A204.1 (cell line): ENCODE data around the gene MATCAP1.

Experiments
- FAIRE-seq: peaks from 2 replicates; lab custom pipeline; 2012; peaks lifted over from hg19 to GRCh38; lab: Jason Lieb, UNC

Gene MATCAP1

DNA sequence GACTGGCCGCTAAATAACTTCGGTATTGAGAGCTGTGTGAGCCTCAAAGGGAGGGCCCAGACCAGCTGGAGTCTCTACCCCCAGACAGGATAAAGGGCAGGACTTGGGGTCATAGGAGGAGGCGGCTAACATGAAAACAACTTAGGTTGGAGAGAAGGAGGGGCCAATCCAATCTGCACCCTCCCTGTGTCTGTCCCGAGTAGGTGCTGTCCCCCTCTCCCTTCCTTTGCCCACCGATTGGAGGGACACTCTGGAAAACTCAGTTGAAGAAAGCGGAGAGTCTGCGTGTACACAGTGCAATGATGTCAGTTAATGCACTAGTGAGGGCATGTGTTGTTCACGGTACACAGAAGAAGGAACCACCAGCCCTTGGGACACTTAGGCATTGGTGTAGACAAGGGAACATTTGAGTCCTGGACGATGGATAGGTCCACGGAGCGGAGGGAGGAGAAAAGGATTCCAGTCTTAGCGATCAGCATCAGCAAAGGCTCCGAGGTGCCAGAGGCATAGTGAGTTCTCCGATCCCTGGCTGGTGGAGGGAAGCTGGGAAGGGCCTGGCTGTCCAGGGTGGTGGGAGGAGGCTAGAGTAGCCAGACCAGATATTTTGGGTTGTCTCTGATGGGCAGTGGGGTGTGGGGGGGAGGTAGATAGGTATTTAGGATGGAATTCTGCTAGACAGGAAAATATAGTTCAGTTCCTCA lies 12.7 kb downstream of the MATCAP1 start:
- no peak for FAIRE-seq

DNA sequence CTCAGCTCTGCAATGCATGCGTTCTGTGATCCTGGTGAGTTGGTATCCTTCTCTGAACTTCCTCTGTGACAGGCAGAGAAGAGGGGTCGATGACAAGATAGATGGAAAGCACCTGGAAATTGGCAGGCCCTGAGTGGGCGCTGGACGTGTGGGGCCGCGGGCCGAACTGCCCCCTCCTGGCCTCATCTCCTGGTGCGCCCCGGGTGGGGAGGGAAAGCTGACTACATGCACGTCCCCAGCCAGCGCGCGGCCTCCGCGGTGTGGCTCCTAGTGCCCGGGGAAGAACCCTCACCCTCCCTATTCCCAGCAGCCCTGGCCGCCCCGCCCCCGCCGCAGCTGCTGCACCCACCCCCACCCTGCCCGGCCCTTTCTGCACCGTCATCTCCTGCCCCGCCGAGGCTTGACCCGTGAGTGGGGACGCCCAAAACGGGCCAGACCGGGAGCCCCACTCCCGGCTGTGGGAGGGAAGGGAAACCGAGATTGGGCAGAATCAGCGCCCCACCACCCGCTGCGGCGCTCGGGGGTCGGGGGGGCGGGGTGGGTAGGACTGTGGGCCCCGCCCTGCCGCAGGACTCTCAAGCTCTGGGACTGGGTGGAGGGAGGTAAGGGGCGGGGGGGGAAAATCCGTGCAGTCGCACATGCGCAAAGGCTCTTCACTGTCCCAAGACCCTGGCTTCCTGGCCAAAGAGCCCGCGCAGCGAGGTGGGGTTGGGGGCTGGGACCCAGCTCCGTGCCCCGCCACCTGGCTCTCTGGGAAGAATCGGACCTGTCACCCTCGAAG lies 13.4 kb downstream of the MATCAP1 start, which contains the start of gene NOL3:
Gene NOL3 (plus strand): TSS at position 371 of the 781 bp plus-strand sequence.
- FAIRE-seq, result no peak

DNA sequence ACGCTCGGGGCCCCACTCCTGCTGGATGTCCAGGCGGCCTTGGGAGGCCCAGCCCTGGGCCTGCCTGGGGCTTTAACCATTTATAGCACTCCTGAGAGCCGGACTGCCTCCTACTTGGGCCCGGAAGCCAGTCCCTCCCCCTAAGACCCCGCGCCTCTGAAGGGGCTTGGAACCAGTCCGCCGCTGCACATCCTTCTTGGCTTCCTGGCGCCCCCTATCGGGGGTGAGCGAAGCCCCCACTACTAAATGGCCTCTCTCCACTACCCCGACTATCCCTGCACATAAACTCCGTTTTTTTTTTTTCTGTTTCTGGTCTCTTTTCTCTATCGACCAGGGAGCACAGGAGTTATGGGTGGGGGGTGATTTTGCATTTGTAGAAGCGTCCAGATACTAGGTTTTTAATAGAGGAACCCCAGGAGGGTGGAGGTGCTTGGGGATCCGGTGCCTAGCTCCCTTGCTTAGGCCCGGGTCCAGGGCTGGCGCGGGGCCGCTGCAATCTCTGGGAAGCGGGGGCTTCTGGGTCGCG lies 14.1 kb downstream of the MATCAP1 start:
- no peak for FAIRE-seq

DNA sequence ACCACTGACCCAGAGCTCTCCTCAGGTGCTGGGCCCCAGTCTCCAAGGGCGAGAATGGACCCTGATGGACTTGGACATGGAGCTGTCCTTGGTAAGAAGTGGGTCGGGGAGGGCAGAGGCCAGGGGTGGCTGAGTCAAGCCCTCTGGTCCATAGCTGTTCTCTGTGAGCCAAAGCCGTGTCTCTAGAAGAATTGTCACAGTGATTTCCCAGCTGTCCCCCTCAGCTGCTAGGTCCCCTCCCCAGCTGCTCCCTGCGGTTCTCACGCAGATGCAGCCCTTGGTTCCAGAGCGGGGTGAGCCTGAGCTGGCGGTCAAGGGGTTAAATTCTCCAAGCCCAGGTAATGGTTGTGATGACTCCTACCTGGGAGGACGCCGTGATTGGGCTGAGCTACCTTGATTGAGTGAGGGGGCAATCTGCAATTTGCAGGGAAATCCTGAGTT lies 14.7 kb downstream of the MATCAP1 start:
- no peak for FAIRE-seq

DNA sequence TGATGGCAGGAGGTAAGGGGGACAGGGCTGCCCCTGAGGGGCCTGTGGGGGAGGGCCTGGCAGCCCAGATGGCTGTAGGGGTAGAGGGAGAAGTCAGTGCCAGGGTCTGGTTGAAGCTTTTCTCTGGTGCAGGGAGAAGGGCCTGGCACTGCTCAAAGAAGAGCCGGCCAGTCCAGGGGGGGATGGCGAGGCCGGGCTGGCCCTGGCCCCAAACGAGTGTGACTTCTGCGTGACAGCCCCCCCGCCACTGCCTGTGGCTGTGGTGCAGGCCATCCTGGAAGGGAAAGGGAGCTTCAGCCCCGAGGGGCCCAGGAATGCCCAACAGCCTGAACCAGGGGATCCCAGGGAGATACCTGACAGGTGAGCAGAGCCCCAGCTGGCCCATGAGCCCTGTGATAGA lies 16.2 kb downstream of the MATCAP1 start:
- FAIRE-seq, result no peak

DNA sequence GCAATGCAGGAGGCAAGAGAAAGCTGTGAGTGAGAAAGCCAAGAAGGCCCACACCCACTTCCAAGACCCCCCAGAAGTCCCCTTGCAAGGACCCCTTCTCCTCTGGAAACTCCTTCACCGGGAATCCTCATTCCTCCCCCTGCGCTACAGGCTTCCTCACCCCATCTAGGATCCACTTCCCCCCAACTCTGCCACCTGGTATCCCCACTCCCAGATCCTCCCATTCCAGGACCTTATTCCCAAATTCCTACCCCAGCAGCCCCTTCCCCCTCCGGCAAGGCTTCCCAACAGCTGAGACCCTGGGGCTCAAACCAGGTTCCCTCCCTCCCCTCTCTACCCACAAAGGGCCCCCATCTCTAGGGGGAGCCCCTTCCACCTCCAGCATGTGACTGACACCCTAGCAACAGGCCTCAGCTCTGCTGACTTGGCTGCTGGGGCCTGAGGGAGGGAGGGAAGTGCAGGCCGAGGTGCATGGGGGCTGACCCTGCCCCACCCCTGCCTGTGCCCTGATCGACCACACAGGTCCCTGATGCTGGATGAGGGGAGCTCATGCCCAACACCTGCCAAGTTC lies 17.1 kb downstream of the MATCAP1 start:
- no peak for FAIRE-seq

DNA sequence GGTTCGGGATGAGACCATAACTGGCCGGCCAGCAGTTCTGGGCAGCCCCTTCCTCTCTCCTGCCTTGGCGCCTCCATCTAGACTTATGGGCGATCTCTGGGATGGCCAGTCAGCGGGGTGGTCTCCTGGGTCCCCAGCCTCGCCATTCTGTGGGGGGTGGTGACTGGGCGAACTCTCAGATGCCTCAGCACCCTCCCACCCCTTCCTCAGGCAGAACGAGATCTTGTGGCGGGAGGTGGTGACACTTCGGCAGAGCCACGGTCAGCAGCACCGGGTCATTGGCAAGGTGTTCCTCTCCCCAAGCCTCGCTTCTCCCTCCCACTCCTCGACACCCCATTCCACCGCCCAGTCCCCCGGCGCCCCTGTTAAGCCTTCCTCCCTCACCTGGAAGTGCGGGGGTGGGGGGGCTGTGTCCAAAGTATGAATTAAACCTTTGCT lies 17.6 kb downstream of the MATCAP1 start:
- FAIRE-seq, result no peak

DNA sequence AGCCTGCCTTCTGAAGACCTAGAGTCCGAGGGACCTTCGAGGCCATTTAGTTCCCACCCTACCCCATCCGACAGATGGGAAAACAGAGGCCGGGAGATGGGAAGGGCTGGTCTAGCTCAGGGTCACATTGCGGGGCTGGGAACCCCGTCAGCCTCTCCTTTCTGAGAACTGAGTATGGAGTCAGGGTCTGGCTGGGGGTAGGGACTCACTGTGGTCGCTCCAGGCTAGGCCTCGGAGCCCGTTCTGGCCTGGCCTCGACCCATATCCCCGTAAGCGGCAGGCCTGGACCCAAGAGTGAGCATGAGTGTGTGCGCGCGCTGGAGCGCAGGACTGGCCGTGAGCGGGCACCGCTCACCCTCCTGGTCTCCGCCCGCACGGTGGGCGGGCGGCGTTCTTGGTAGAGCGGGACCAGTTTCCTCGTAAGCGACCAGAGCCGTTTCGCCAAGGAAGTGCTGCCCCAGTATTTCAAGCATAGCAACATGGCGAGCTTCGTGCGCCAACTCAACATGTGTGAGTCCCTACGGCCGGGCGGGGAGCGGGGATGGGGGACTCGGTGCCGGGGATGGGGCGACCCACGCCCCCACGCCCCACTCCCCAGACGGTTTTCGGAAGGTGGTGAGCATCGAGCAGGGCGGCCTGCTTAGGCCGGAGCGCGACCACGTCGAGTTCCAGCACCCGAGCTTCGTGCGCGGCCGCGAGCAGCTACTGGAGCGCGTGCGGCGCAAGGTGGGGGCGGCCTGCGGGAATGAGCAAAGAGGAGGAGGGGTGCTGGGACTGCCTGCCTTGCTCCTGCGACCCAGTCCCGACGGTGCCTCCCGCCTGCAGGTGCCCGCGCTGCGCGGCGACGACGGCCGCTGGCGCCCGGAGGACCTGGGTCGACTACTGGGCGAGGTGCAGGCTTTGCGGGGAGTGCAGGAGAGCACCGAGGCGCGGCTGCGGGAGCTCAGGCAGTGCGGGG lies 18.4 kb downstream of the MATCAP1 start:
- no peak for FAIRE-seq

DNA sequence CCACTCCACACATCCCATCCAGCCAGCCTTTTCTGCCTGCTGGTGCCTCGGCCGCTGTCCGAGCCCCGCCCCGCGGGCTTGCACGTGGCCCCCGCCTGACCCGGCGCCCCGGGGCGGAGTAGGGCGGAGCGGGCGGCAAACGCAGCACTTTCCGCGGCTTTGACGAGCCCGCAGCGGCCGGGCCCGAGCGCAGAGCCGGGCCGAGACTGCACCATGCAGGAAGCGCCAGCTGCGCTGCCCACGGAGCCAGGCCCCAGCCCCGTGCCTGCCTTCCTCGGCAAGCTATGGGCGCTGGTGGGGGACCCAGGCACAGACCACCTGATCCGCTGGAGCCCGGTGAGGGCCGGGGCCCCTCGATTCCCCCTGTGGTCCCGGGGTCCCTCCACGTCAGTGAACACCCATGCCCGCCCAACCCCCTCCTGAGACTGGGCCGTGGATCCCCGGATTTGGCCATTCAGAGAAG lies 19.1 kb downstream of the MATCAP1 start, which contains the start of gene HSF4:
Gene HSF4 (plus strand): TSS at position 147 of the 463 bp plus-strand sequence. CDS start 67 bp downstream, at position 214.
- FAIRE-seq, result no peak

DNA sequence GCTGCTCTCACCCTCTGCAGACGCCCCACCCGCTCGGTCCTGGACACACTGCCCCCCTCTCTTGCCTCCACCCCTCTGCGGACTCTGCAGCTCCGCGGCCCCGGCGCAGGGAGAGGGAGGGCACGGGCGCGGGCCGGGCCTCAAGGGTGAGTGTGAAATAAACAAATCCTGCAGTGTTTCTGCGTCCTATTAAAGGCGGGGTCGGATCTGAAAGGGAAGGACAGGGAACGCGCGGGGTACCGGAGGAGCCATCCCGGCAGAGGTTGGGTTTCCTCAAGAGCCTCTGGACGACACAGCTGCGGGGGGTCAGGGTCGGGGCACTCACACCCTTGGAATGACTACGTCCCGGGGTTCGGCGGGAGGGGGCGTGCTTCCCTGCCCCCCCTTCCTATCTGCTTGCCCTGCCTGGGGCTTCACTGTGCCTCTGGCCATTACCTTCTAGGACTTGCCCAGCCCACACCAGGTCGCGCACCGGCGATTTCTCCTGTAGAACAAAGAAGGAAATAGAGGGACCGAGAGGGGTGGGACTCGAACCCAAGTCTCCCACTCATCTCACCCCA lies 19.7 kb downstream of the MATCAP1 start:
- FAIRE-seq, result no peak

DNA sequence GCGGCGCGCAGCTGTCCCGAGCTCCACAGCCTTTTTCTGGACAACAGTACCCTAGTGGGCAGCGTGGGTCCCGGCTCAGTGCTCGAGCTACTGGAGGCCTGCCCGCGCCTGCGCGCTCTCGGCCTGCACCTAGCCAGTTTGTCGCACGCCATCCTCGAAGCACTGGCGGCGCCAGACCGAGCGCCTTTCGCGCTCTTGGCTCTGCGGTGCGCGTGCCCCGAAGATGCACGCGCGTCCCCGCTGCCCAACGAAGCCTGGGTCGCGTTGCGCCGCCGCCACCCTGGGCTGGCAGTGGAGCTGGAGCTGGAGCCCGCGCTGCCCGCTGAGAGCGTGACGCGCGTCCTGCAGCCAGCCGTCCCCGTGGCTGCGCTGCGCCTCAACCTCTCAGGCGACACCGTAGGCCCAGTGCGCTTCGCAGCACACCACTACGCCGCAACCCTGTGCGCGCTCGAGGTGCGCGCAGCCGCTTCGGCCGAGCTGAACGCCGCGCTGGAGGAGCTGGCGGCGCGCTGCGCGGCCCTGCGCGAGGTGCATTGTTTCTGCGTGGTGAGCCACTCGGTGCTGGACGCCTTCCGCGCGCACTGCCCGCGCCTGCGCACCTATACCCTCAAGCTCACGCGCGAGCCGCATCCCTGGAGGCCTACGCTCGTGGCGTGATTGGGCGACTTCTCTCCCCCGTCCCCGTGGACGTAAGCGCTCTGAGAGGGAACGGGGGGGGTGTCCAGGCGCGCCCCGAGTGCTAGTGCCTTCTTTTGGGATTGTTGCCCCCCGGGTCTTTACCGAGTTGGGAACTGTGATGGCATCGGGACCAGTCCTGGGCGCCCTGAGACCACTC lies 20.4 kb downstream of the MATCAP1 start:
- no peak for FAIRE-seq

DNA sequence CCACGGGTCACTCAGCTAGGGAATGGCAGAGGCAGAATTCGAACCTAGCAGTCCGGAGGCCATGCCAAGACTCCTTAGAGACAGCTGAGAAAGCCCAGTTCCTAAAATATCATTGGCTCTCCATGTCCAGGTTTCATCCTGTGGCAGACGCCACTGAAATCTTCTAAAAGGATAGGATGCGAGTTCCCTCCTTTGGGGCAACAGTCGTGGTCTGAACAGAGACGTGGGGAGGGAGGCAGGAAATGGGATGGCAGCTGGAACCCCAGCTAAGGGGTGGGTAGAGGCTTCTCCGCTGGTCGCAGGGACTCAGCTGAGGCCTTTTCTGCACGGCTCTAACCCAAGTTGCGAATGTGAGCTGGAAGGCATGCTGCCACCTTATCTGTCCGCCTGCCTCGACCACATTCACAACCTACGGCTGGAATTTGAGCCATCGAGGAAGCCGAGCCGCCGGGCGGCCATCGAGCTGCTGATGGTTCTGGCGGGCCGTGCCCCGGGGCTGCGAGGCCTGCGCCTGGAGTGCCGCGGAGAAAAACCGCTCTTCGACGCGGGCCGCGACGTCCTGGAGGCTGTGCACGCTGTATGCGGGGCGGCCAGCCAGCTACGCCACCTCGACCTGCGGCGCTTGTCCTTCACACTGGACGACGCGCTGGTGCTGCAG lies 21.1 kb downstream of the MATCAP1 start:
- no peak for FAIRE-seq

DNA sequence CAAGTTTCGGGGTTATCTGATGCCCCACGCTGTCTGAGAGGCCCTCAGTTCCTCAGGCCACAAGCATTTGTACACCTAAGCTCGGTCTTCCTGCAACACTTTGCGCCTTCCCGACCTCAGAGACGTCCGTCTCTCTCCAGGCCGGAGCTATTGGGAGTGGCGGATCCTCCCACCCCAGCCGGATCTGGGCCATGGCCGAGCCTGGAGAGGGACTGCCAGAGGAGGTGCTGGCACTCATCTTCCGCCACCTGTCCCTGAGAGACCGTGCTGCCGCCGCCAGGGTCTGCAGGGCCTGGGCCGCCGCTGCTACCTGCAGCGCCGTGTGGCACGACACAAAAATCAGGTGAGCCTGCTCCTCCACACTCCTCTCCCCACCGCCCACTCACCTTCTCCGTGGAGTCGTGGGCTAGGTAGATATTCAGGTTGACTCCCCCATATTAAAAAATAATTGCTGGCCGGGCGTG lies 22.1 kb downstream of the MATCAP1 start:
- FAIRE-seq, result no peak

DNA sequence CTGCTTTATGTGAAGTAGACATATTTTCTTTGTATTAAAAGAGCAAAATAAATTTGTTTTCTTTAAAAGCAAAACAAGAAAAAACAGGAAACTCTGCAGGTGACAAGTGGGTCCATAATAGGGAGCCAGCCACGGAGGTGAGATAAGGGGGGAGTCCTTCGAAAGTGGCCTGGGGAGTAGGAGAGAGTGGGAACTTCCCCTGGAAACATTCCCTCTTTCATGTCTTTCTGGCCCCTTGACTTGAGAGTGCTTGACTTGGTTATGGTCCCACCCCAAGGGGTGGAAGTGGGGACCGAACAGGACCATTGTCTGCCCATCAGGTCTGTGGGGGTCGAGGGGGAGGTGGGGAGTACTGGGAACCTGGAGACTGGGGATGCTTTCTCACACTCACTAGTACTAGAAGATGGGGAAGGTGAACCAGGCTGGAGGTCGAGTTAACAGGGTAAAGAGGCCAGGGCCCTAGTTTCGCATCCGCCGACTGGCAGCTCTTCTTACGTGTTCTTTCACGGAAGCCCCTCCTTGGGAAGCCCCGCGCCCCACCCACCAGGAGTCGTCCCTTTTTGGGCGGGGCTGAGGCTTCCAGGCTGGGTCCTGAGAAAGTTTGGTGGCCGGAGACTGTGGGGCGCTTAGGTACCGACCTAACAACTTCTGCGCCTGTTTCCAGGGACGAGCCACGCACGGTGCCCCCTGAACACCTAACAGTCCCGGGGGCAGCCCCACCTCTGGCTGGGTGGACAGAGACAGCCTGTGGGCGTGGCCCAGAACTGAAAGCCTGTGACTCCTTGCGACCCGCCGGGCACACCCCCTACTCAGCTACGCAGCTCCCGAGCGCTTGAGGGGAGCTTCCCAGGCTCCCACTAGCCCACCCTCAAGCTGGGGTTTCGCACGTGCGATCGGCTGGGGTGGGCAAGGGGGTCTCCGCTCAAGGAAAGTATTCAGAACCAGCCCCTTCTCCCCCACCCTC lies 24.8 kb downstream of the MATCAP1 start:
- FAIRE-seq, result no peak

DNA sequence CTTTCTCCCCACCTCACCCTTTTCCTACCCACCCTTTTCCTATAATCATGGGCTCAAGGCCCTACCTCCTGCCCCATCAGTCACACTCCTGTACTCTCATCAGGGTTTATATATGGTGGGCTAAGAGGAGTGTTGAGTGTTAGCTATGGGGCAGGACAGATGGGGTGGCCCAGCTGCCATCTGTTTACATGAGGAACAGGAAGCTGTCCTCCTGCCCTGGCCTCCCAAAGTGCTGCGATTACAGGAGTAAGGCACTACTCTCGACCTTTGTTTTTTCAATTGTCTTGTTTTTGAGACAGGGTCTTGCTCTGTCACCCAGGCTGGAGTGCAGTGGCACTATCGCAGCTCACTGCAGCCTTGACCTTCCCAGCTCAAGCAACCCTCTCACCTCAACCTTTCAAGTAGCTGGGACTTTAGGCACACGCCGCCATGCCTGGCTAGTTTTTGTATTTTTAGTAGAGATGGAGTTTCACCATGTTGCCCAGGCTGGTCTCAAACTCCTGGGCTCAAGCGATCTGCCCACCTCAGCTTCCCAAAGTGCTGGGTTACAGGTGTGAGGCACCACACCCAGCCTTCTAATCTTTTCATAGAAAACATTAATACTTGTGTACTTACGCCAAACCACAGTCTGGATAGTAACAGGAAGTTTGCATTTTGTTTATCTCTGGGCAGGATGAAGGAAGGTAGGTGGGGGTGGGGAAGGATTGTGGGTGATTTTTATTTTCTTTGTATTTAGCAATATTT lies 25.7 kb downstream of the MATCAP1 start:
- FAIRE-seq, result no peak

DNA sequence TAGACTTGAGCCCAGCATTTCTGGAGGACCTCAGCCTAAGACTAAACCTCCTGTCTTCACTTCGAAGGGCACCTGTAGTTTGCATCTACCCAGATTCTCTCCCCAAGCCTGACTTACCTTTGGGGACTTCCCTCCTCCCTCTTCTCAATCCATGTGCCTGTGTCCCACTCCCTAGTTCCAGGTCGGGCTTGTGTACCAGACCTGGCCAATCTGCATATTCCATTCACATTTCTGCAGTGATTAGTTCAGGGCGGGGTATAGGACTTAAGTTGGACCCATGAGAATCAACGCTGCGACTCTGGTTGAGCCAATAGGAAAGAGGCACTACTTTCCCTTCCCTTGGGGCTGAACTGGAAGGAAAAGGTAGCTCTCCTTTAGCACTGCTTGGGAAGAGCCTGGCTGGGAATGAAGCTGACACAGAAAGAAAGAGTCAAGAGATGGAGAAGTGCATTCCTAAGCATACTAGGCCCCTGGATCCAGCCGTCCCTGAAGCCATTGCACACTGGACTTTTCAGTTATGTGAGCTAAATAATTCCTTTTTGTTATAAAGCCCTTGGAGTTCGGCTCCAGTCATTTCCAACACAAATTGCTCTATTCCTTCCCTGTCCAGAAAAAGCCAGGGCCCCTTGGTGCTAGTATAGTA lies 26.5 kb downstream of the MATCAP1 start:
- no peak for FAIRE-seq

DNA sequence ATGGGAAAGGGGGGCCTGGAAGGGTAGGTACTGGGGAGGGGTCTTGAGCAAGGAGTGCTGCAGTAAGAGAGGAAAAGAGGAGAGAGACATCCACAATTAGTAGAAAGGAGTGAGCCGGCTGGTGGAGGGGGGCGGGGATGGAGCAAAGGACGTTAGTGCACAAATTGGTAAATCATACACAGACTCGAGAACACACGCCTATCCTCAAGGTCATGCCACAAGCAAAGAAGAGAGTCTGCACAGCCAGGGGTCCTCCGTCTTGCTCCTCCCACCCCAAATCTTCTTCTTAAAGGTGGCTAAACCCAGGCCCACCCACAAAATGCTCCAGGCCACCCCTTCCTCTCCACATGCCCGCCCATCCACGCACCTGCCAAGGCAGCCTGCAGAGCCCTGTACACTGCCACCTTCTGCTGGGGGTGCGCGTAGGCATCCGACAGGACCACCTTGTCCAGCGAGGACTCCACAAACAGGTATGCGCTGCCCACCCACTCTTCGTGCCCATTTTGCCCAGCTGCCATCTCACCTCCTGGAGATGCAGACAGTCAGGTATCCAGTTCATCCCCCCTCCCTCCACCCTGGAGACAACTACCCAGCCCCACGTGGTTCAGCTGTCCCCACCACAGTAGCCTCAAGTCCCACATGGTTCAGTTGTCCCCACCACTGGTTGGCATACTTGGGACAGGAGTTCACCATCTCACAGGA lies 27.5 kb downstream of the MATCAP1 start:
- no peak for FAIRE-seq
